HCT116 (cell line): ENCODE measurements around the gene MYO1B. TPM values are rescaled to one million over a fixed set of nuclear protein-coding genes. Genes with fewer than 3 reads are reported as not detected.

Source experiments
- ATAC-seq: fragments of 200-7000 bp; cut with Tn5 transposase; 2 replicates; pipeline ENCODE4 v1.9.1; 2020; ENCODE audit warnings: mild to moderate bottlenecking, moderate library complexity
- BruUV-seq: library from RNA; stranded (reverse); fragments of 400-500 nt; replicated peaks from 2 replicates; lab custom pipeline; 2021; lab: Mats Ljungman, UMichigan
- CTCF ChIA-PET: fragments of 300-600 bp; sonication (Branson Sonifier 250); formaldehyde crosslinking; loops from one replicate; lab custom pipeline; 2021; ENCODE audit warnings: antibody characterized with exemption; lab: Charles Lee
- POLR2A ChIA-PET: fragments of 300-600, 350-600 bp; sonication (Branson Sonifier 250); formaldehyde crosslinking; loops from one replicate; lab custom pipeline; 2021; ENCODE audit warnings: antibody characterized with exemption; lab: Charles Lee
- RAD21 ChIA-PET, 2 experiments: fragments of 300-600 bp; sonication (Branson Sonifier 250); formaldehyde crosslinking; loops; one replicate each; lab custom pipeline; 2023; ENCODE audit warnings: low total read pairs in 2 of 2; ENCODE audit not compliant: uncharacterized antibody in 2 of 2, unreplicated experiment in 2 of 2, low non-redundant PET in 1 of 2; lab: Charles Lee
- DNase-seq: peaks from one replicate; pipeline ENCODE4 v3.0.0-alpha.2; 2010; ENCODE audit warnings: low read depth, low spot score
- H2AFZ ChIP-seq: fragments of 200-600 bp; shearing (Covaris generic), sonication (generic); 2 replicates; pipeline ENCODE4 v1.6.1; 2017; ENCODE audit warnings: low read depth, mixed run types, mixed read lengths, antibody characterized with exemption, low read length; ENCODE audit not compliant: poor library complexity, severe bottlenecking
- H3K27ac ChIP-seq: 2 replicates; pipeline ENCODE4 v1.5.1; 2012; ENCODE audit warnings: low read depth, low read length
- H3K27me3 ChIP-seq: fragments of 200-600 bp; sonication (generic); 2 replicates; pipeline ENCODE4 v1.6.1; 2016; ENCODE audit warnings: mixed run types, low read length, mixed read lengths; ENCODE audit not compliant: insufficient read depth
- H3K36me3 ChIP-seq, 2 experiments: fragments of 200-500 bp in 1 of 2; fragments of 200-600 bp in 1 of 2; sonication (Bioruptor generic) in 1 of 2; sonication (generic) in 1 of 2; 2 replicates each; pipeline versions ENCODE4 v1.5.1 to v1.6.1; 2014 to 2016; ENCODE audit warnings: low read length in 2 of 2, inconsistent platforms in 1 of 2, mixed read lengths in 1 of 2, mixed run types in 1 of 2; ENCODE audit not compliant: insufficient read depth in 2 of 2, control insufficient read depth in 1 of 2
- H3K4me1 ChIP-seq, 2 experiments: fragments of 200-600 bp in 1 of 2; sonication (generic) in 1 of 2; 2 replicates each; pipeline versions ENCODE4 v1.5.1 to v1.6.1; 2012 to 2017; ENCODE audit warnings: low read length in 2 of 2, inconsistent platforms in 1 of 2, mild to moderate bottlenecking in 1 of 2, mixed read lengths in 1 of 2, mixed run types in 1 of 2, moderate library complexity in 1 of 2; ENCODE audit not compliant: insufficient read depth in 2 of 2, control insufficient read depth in 1 of 2
- H3K4me2 ChIP-seq: fragments of 200-600 bp; sonication (generic); 2 replicates; pipeline ENCODE4 v1.6.1; 2017; ENCODE audit warnings: mixed run types, low read length, mixed read lengths
- H3K4me3 ChIP-seq, 2 experiments: fragments of 200-600 bp in 1 of 2; sonication (generic) in 1 of 2; replicated peaks in 1 of 2; 2 replicates each; pipeline ENCODE4 v1.5.1; 2011 to 2016; ENCODE audit warnings: low read length in 2 of 2, control low read depth in 1 of 2, low read depth in 1 of 2, mild to moderate bottlenecking in 1 of 2, mixed read lengths in 1 of 2, mixed run types in 1 of 2
- H3K79me2 ChIP-seq: fragments of 200-600 bp; sonication (generic); 2 replicates; pipeline ENCODE4 v1.6.1; 2017; ENCODE audit warnings: mild to moderate bottlenecking, mixed run types, low read length, moderate library complexity, mixed read lengths; ENCODE audit not compliant: insufficient read depth
- H3K9ac ChIP-seq: fragments of 200-600 bp; sonication (generic); 2 replicates; pipeline ENCODE4 v1.6.1; 2016; ENCODE audit warnings: low read length, mixed read lengths
- H3K9me2 ChIP-seq: fragments of 200-600 bp; sonication (generic), shearing (Covaris generic); 2 replicates; pipeline ENCODE4 v1.6.1; 2017; ENCODE audit warnings: mixed run types, mild to moderate bottlenecking, moderate library complexity; ENCODE audit not compliant: insufficient read depth
- H3K9me3 ChIP-seq, 2 experiments: fragments of 200-500 bp in 1 of 2; fragments of 200-600 bp in 1 of 2; sonication (Bioruptor generic) in 1 of 2; sonication (generic) in 1 of 2; 2 replicates each; pipeline ENCODE4 v1.6.1; 2014 to 2017; ENCODE audit warnings: low read length in 2 of 2, mixed read lengths in 2 of 2, inconsistent platforms in 1 of 2, low read depth in 1 of 2, mild to moderate bottlenecking in 1 of 2, mixed run types in 1 of 2, moderate library complexity in 1 of 2; ENCODE audit not compliant: control insufficient read depth in 1 of 2, insufficient read depth in 1 of 2
- H4K20me1 ChIP-seq: fragments of 200-600 bp; sonication (generic), shearing (Covaris generic); 2 replicates; pipeline ENCODE4 v1.6.1; 2017; ENCODE audit warnings: mixed run types, mild to moderate bottlenecking, moderate library complexity; ENCODE audit not compliant: insufficient read depth
- EGR1 ChIP-seq: IDR thresholded peaks from 2 replicates; pipeline ENCODE4 v1.6.1; 2012; ENCODE audit warnings: low read depth
- ELF1 ChIP-seq: IDR thresholded peaks from 2 replicates; pipeline ENCODE4 v1.6.1; 2012; ENCODE audit warnings: low read depth, borderline replicate concordance
- EZH2 ChIP-seq: fragments of 200-600 bp; sonication (generic); IDR thresholded peaks from 2 replicates; pipeline ENCODE4 v1.6.1; 2017; ENCODE audit warnings: antibody characterized with exemption, mixed run types
- JUND ChIP-seq: IDR thresholded peaks from 2 replicates; pipeline ENCODE4 v1.6.1; 2012
- POLR2A ChIP-seq: IDR thresholded peaks from 2 replicates; pipeline ENCODE4 v1.7.0; 2011; ENCODE audit warnings: borderline replicate concordance; ENCODE audit not compliant: insufficient read depth, insufficient read length; ENCODE audit errors: extremely low read depth
- POLR2AphosphoS5 ChIP-seq: IDR thresholded peaks from 2 replicates; pipeline ENCODE4 v1.6.1; 2011; ENCODE audit warnings: mild to moderate bottlenecking, low read depth, low read length, moderate library complexity
- RAD21 ChIP-seq: IDR thresholded peaks from 2 replicates; pipeline ENCODE4 v1.6.1; 2012; ENCODE audit warnings: low read depth, mild to moderate bottlenecking
- SIN3A ChIP-seq: IDR thresholded peaks from 2 replicates; pipeline ENCODE4 v1.6.1; 2012; ENCODE audit warnings: low read depth
- SP1 ChIP-seq: IDR thresholded peaks from 2 replicates; pipeline ENCODE4 v1.6.1; 2012; ENCODE audit warnings: low read depth
- YY1 ChIP-seq: IDR thresholded peaks from 2 replicates; pipeline ENCODE4 v1.6.1; 2011; ENCODE audit warnings: low read length, low read depth, moderate library complexity, mild to moderate bottlenecking; ENCODE audit not compliant: insufficient replicate concordance; ENCODE audit errors: extremely low read depth
- ZFX ChIP-seq: fragments of 450-650 bp; IDR thresholded peaks from 2 replicates; pipeline ENCODE4 v1.6.1; 2017
- intact Hi-C: fragments of 100-400 bp; cut with micrococcal nuclease; formaldehyde crosslinking; loops from 2 replicates; pipeline ENCODE4 v1.10.0; 2022
- total RNA-seq: library from RNA; stranded (reverse); gene quantifications from one replicate; pipeline ENCODE4 v1.2.1, GENCODE V29; 2021; ENCODE audit not compliant: unreplicated experiment
- TF ChIP-seq, protein P1 (sequence below): IDR thresholded peaks from 2 replicates; pipeline ENCODE4 v1.6.1; 2012
- TF ChIP-seq, protein P2 (sequence below): IDR thresholded peaks from 2 replicates; pipeline ENCODE4 v1.6.1; 2012
- TF ChIP-seq, protein P3 (sequence below): IDR thresholded peaks from 2 replicates; pipeline ENCODE4 v1.6.1; 2012; ENCODE audit warnings: low read depth

Gene MYO1B
- total RNA-seq, 1 experiment from 2014 or later, result 51.7 TPM

DNA sequence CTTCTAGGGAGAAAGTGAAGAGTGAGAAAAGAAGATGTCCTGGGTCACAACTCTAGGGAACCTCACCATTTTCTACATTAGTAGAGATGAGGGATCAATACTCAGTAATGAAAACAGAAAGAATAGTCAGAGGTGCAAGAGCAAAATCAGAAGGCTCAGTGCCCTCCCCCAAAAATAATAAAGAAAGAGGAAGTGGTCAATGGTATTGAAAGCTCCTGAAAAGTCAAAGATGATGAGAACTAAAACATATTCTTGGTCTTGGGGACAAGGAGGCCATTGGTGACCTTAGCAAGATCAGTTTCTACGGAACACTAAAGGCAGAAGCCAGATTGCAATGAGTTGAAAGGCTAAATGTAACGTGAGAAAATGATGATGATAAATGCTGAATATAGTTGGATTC lies 24.5 kb upstream of the MYO1B start:
- intact Hi-C loops, result no loop called here
- H4K20me1 ChIP-seq, result no peaks in the 10 kb centered on the region
- ChIA-PET POLR2A (no interaction called here), RAD21 (no interaction called here), CTCF (no interaction called here)
- H3K4me1 ChIP-seq, result peaks cover 10 to 27% of the 10 kb centered on the region in 2 experiments; a peak in 3 of 4 replicates
- TF ChIP-seq YY1, result no peak
- TF ChIP-seq, protein P1, sequence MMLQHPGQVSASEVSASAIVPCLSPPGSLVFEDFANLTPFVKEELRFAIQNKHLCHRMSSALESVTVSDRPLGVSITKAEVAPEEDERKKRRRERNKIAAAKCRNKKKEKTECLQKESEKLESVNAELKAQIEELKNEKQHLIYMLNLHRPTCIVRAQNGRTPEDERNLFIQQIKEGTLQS, result no peak
- TF ChIP-seq EGR1, result no peak
- TF ChIP-seq ZFX, result no peak
- no peak for TF ChIP-seq EZH2
- TF ChIP-seq ELF1, result no peak
- TF ChIP-seq, protein P2, sequence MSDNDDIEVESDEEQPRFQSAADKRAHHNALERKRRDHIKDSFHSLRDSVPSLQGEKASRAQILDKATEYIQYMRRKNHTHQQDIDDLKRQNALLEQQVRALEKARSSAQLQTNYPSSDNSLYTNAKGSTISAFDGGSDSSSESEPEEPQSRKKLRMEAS, result no peak
- TF ChIP-seq POLR2AphosphoS5, result no peak
- no peak for TF ChIP-seq POLR2A
- TF ChIP-seq JUND, result no peak
- no peak for TF ChIP-seq RAD21
- TF ChIP-seq SP1, result no peak
- TF ChIP-seq SIN3A, result no peak
- TF ChIP-seq, protein P3, sequence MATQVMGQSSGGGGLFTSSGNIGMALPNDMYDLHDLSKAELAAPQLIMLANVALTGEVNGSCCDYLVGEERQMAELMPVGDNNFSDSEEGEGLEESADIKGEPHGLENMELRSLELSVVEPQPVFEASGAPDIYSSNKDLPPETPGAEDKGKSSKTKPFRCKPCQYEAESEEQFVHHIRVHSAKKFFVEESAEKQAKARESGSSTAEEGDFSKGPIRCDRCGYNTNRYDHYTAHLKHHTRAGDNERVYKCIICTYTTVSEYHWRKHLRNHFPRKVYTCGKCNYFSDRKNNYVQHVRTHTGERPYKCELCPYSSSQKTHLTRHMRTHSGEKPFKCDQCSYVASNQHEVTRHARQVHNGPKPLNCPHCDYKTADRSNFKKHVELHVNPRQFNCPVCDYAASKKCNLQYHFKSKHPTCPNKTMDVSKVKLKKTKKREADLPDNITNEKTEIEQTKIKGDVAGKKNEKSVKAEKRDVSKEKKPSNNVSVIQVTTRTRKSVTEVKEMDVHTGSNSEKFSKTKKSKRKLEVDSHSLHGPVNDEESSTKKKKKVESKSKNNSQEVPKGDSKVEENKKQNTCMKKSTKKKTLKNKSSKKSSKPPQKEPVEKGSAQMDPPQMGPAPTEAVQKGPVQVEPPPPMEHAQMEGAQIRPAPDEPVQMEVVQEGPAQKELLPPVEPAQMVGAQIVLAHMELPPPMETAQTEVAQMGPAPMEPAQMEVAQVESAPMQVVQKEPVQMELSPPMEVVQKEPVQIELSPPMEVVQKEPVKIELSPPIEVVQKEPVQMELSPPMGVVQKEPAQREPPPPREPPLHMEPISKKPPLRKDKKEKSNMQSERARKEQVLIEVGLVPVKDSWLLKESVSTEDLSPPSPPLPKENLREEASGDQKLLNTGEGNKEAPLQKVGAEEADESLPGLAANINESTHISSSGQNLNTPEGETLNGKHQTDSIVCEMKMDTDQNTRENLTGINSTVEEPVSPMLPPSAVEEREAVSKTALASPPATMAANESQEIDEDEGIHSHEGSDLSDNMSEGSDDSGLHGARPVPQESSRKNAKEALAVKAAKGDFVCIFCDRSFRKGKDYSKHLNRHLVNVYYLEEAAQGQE, result no peak
- no peak overlapping the region for H3K27ac ChIP-seq
- BruUV-seq, result no TSS peak
- H3K36me3 ChIP-seq, result no peaks in the 10 kb centered on the region
- H2AFZ ChIP-seq, result no peak overlapping the region
- H3K9me3 ChIP-seq, result no peaks in the 10 kb centered on the region
- H3K9me2 ChIP-seq, result no peaks in the 10 kb centered on the region
- H3K4me2 ChIP-seq, result no peak overlapping the region
- H3K9ac ChIP-seq, result no peak overlapping the region
- H3K27me3 ChIP-seq, result no peaks in the 10 kb centered on the region
- ATAC-seq (no peak), DNase-seq (no peak)
- no peaks in the 10 kb centered on the region for H3K79me2 ChIP-seq
- no peak overlapping the region for H3K4me3 ChIP-seq
